ENCODE measurements around the gene PTMA. TPM values are rescaled to one million over a fixed set of nuclear protein-coding genes. Genes with fewer than 3 reads are reported as not detected.

The PTMA gene
- total RNA-seq, 1 donor from 2014 or later, result 2,102 TPM

GRCh38 chr2:231693956-231694355 is 14.4 kb upstream of the PTMA start:
- Histone ChIP-seq H3K9me3 (ENCODE audit: low read depth) (no peaks in the 10 kb centered on the region), H3K4me2 (no peak overlapping the region), H3F3A (ENCODE audit: low read depth) (peaks cover 4% of the 10 kb centered on the region), H3K36me3 (no peaks in the 10 kb centered on the region), H4K20me1 (ENCODE audit: low read depth) (no peaks in the 10 kb centered on the region), H2AFZ (replicated peaks) (no peak overlapping the region), H3K9ac (no peak overlapping the region), H3K4me3 (no peak overlapping the region), H3K27me3 (no peaks in the 10 kb centered on the region), H3K27ac (no peak overlapping the region), H3K4me1 (peaks cover 6% of the 10 kb centered on the region), H3K79me2 (ENCODE audit: low read depth) (no peaks in the 10 kb centered on the region)
- Mint-ChIP-seq H3K9me3 (no peaks in the 10 kb centered on the region), H3K4me1 (peaks cover 29% of the 10 kb centered on the region), H3K27ac (no peak overlapping the region), H3K36me3 (no peaks in the 10 kb centered on the region), H3K4me3 (peak overlapping the region; percentile 62), H3K27me3 (ENCODE audit: insufficient read depth, low read depth) (peaks cover 4% of the 10 kb centered on the region)
- TF ChIP-seq EZH2 (IDR thresholded peaks at IDR 0.05) (no peak), EZH2phosphoT487 (IDR thresholded peaks at IDR 0.05) (no peak), CTCF (IDR thresholded peaks at IDR 0.05) (no peak)
- no peak for DNase-seq (ENCODE audit: low spot score)

- Mint-ChIP-seq H3K4me3 (peak overlapping the region; percentile 10), H3K9me3 (no peaks in the 10 kb centered on the region), H3K36me3 (no peaks in the 10 kb centered on the region), H3K27ac (no peak overlapping the region), H3K27me3 (ENCODE audit: insufficient read depth, low read depth) (peaks cover 6% of the 10 kb centered on the region), H3K4me1 (peaks cover 20% of the 10 kb centered on the region)
- peak; percentile 1 for DNase-seq (ENCODE audit: low spot score)
- Histone ChIP-seq H2AFZ (replicated peaks) (no peak overlapping the region), H4K20me1 (ENCODE audit: low read depth) (no peaks in the 10 kb centered on the region), H3F3A (ENCODE audit: low read depth) (peaks cover 2% of the 10 kb centered on the region), H3K4me3 (no peak overlapping the region), H3K27ac (no peak overlapping the region), H3K4me1 (peaks cover 5% of the 10 kb centered on the region), H3K27me3 (no peaks in the 10 kb centered on the region), H3K36me3 (no peaks in the 10 kb centered on the region), H3K79me2 (ENCODE audit: low read depth) (no peaks in the 10 kb centered on the region), H3K9me3 (ENCODE audit: low read depth) (no peaks in the 10 kb centered on the region), H3K9ac (no peak overlapping the region), H3K4me2 (no peak overlapping the region)
- TF ChIP-seq CTCF (IDR thresholded peaks at IDR 0.05) (no peak), EZH2 (IDR thresholded peaks at IDR 0.05) (no peak), EZH2phosphoT487 (IDR thresholded peaks at IDR 0.05) (no peak)
These were observed 12.3 kb upstream of the PTMA start for GRCh38 chr2:231696004-231696367.

GRCh38 chr2:231699006-231699405 is 9.3 kb upstream of the PTMA start:
- H3K4me2 ChIP-seq, result no peak overlapping the region
- H3K27me3 Mint-ChIP-seq (ENCODE audit: insufficient read depth, low read depth), result peaks cover 6% of the 10 kb centered on the region
- no peaks in the 10 kb centered on the region for H3K79me2 ChIP-seq (ENCODE audit: low read depth)
- no peak overlapping the region for H3K4me3 ChIP-seq
- H3K4me1 ChIP-seq, result no peaks in the 10 kb centered on the region
- no peaks in the 10 kb centered on the region for H3K9me3 Mint-ChIP-seq
- no peak overlapping the region for H3K27ac Mint-ChIP-seq
- no peaks in the 10 kb centered on the region for H3K36me3 Mint-ChIP-seq
- no peaks in the 10 kb centered on the region for H3F3A ChIP-seq (ENCODE audit: low read depth)
- H3K9ac ChIP-seq, result no peak overlapping the region
- no peaks in the 10 kb centered on the region for H3K36me3 ChIP-seq
- no peak overlapping the region for H2AFZ ChIP-seq (replicated peaks)
- H3K27me3 ChIP-seq, result no peaks in the 10 kb centered on the region
- H3K4me1 Mint-ChIP-seq, result peaks cover 13% of the 10 kb centered on the region
- no peaks in the 10 kb centered on the region for H4K20me1 ChIP-seq (ENCODE audit: low read depth)
- no peaks in the 10 kb centered on the region for H3K9me3 ChIP-seq (ENCODE audit: low read depth)
- TF ChIP-seq EZH2phosphoT487 (IDR thresholded peaks at IDR 0.05) (no peak), CTCF (IDR thresholded peaks at IDR 0.05) (no peak), EZH2 (IDR thresholded peaks at IDR 0.05) (no peak)
- H3K4me3 Mint-ChIP-seq, result no peak overlapping the region
- DNase-seq (ENCODE audit: low spot score), result no peak
- H3K27ac ChIP-seq, result no peak overlapping the region
